H9 (cell line): ENCODE results near the gene PTPN21. TPM values are rescaled to one million over a fixed set of nuclear protein-coding genes. Genes with fewer than 3 reads are reported as not detected.

ENCODE experiments used
- DNase-seq: peaks from one replicate; pipeline ENCODE4 v3.0.0-alpha.2; 2017
- H2AFZ ChIP-seq: one replicate; pipeline ENCODE4 v1.6.1; 2013; ENCODE audit warnings: mild to moderate bottlenecking, low read length, control low read depth, moderate library complexity
- H2AK5ac ChIP-seq: 2 replicates; pipeline ENCODE4 v1.6.1; 2013; ENCODE audit warnings: low read length, control low read depth, mixed read lengths; ENCODE audit not compliant: insufficient read length
- H2BK120ac ChIP-seq: one replicate; pipeline ENCODE4 v1.6.1; 2013; ENCODE audit warnings: low read depth, mild to moderate bottlenecking, low read length, control low read depth, inconsistent platforms; ENCODE audit not compliant: poor library complexity, severe bottlenecking
- H2BK12ac ChIP-seq: 2 replicates; pipeline ENCODE4 v1.6.1; 2013; ENCODE audit warnings: low read length, control low read depth, mixed read lengths, low read depth; ENCODE audit not compliant: insufficient read length
- H2BK15ac ChIP-seq: 2 replicates; pipeline ENCODE4 v1.6.1; 2013; ENCODE audit warnings: low read depth, low read length, control low read depth
- H2BK20ac ChIP-seq: one replicate; pipeline ENCODE4 v1.6.1; 2013; ENCODE audit warnings: low read depth, mild to moderate bottlenecking, low read length, control low read depth, inconsistent platforms; ENCODE audit not compliant: poor library complexity, severe bottlenecking
- H2BK5ac ChIP-seq: 2 replicates; pipeline ENCODE4 v1.6.1; 2013; ENCODE audit warnings: low read length, control low read depth, mixed read lengths; ENCODE audit not compliant: insufficient read length
- H3K14ac ChIP-seq: 2 replicates; pipeline ENCODE4 v1.6.1; 2013; ENCODE audit warnings: low read length, control low read depth; ENCODE audit not compliant: insufficient read depth
- H3K18ac ChIP-seq: 2 replicates; pipeline ENCODE4 v1.6.1; 2013; ENCODE audit warnings: low read depth, mild to moderate bottlenecking, mixed read lengths, low read length, control low read depth; ENCODE audit not compliant: insufficient read length
- H3K23ac ChIP-seq: 2 replicates; pipeline ENCODE4 v1.6.1; 2013; ENCODE audit warnings: low read length, control low read depth, mixed read lengths, low read depth; ENCODE audit not compliant: insufficient read length
- H3K23me2 ChIP-seq: 2 replicates; pipeline ENCODE4 v1.6.1; 2013; ENCODE audit warnings: low read depth, mild to moderate bottlenecking, mixed read lengths, low read length, control low read depth; ENCODE audit not compliant: insufficient read length, poor library complexity, severe bottlenecking
- H3K27ac ChIP-seq: 2 replicates; pipeline ENCODE4 v1.5.1; 2013; ENCODE audit warnings: low read length, control low read depth, mixed read lengths, low read depth; ENCODE audit not compliant: insufficient read length
- H3K27me3 ChIP-seq: 2 replicates; pipeline ENCODE4 v1.6.1; 2013; ENCODE audit warnings: low read length, control low read depth, inconsistent platforms; ENCODE audit not compliant: insufficient read depth
- H3K4ac ChIP-seq: 2 replicates; pipeline ENCODE4 v1.6.1; 2013; ENCODE audit warnings: low read depth, mild to moderate bottlenecking, control low read depth, inconsistent platforms, low read length, moderate library complexity
- H3K4me1 ChIP-seq: 2 replicates; pipeline ENCODE4 v1.6.1; 2013; ENCODE audit warnings: low read length, control low read depth, inconsistent platforms; ENCODE audit not compliant: insufficient read depth
- H3K4me2 ChIP-seq: 2 replicates; pipeline ENCODE4 v1.6.1; 2013; ENCODE audit warnings: low read length, control low read depth, mixed read lengths; ENCODE audit not compliant: insufficient read length, insufficient read depth
- H3K56ac ChIP-seq: 2 replicates; pipeline ENCODE4 v1.6.1; 2013; ENCODE audit warnings: low read depth, mild to moderate bottlenecking, mixed read lengths, low read length, control low read depth; ENCODE audit not compliant: insufficient read length
- H3K79me1 ChIP-seq: 2 replicates; pipeline ENCODE4 v1.6.1; 2013; ENCODE audit warnings: low read depth, mild to moderate bottlenecking, moderate library complexity, low read length, control low read depth, inconsistent platforms; ENCODE audit not compliant: insufficient read depth, poor library complexity, severe bottlenecking
- H3K79me2 ChIP-seq: 2 replicates; pipeline ENCODE4 v1.6.1; 2013; ENCODE audit warnings: low read length, control low read depth, inconsistent platforms; ENCODE audit not compliant: insufficient read depth
- H3K9ac ChIP-seq: 2 replicates; pipeline ENCODE4 v1.6.1; 2013; ENCODE audit warnings: low read length, control low read depth, mixed read lengths; ENCODE audit not compliant: insufficient read length; ENCODE audit errors: extremely low read depth
- H3K9me3 ChIP-seq: one replicate; pipeline ENCODE4 v1.6.1; 2013; ENCODE audit warnings: low read depth, low read length, inconsistent platforms; ENCODE audit not compliant: control insufficient read depth
- H3T11ph ChIP-seq: one replicate; pipeline ENCODE4 v1.6.1; 2013; ENCODE audit warnings: mild to moderate bottlenecking, low read length, control low read depth, inconsistent platforms
- H4K20me1 ChIP-seq: one replicate; pipeline ENCODE4 v1.6.1; 2013; ENCODE audit not compliant: control insufficient read depth, insufficient read length, insufficient read depth
- H4K5ac ChIP-seq: 2 replicates; pipeline ENCODE4 v1.6.1; 2013; ENCODE audit warnings: low read depth, mild to moderate bottlenecking, mixed read lengths, low read length, control low read depth; ENCODE audit not compliant: insufficient read length
- H4K8ac ChIP-seq: replicated peaks from 2 replicates; pipeline ENCODE4 v1.6.1; 2013; ENCODE audit warnings: low read length, control low read depth, mixed read lengths, low read depth; ENCODE audit not compliant: insufficient read length
- H4K91ac ChIP-seq: 2 replicates; pipeline ENCODE4 v1.6.1; 2013; ENCODE audit warnings: low read depth, mild to moderate bottlenecking, moderate library complexity, mixed read lengths, low read length, control low read depth; ENCODE audit not compliant: insufficient read length
- H3K27ac Mint-ChIP-seq, 3 experiments: 2 replicates in 2 of 3; 3 replicates in 1 of 3; pipeline ENCODE4 v1.8.0; 2020 to 2021; ENCODE audit warnings: mixed read lengths in 3 of 3, mild to moderate bottlenecking in 1 of 3, moderate library complexity in 1 of 3
- H3K27me3 Mint-ChIP-seq: 2 replicates; pipeline ENCODE4 v1.8.0; 2021; ENCODE audit warnings: low read depth, mild to moderate bottlenecking, moderate library complexity, mixed read lengths
- H3K36me3 Mint-ChIP-seq, 3 experiments: 2 replicates in 2 of 3; 3 replicates in 1 of 3; pipeline ENCODE4 v1.8.0; 2020 to 2021; ENCODE audit warnings: low read depth in 3 of 3, mixed read lengths in 3 of 3; ENCODE audit not compliant: insufficient read depth in 1 of 3
- H3K4me1 Mint-ChIP-seq, 2 experiments: 2 replicates each; pipeline ENCODE4 v1.8.0; 2020; ENCODE audit warnings: mixed read lengths in 2 of 2
- H3K4me3 Mint-ChIP-seq, 2 experiments: 2 replicates in 1 of 2; 3 replicates in 1 of 2; pipeline ENCODE4 v1.8.0; 2020 to 2021; ENCODE audit warnings: mild to moderate bottlenecking in 2 of 2, mixed read lengths in 2 of 2, moderate library complexity in 1 of 2
- H3K9me3 Mint-ChIP-seq, 2 experiments: 2 replicates in 1 of 2; 3 replicates in 1 of 2; pipeline ENCODE4 v1.8.0; 2020; ENCODE audit warnings: mild to moderate bottlenecking in 2 of 2, mixed read lengths in 2 of 2, moderate library complexity in 1 of 2
- CTCF ChIP-seq: fragments of 200-600 bp; sonication (generic); conservative IDR thresholded peaks from 3 replicates; pipeline ENCODE4 v1.8.0; 2021; ENCODE audit warnings: antibody characterized with exemption, mild to moderate bottlenecking
- WGBS: extraction: QIAGEN DNeasy Blood & Tissue Kit; methylation state at CpG from one replicate; pipeline ENCODE4 v1.1.7; 2013; ENCODE audit warnings: missing lambda C conversion rate, low lambda C conversion rate, mixed read lengths; ENCODE audit not compliant: insufficient read length; ENCODE audit errors: extremely low coverage; 5-methylcytosine and 5-hydroxymethylcytosine counted together
- total RNA-seq: library from RNA; stranded (reverse); gene quantifications from 2 replicates; pipeline ENCODE4 v1.2.1, GENCODE V29; 2021

Gene PTPN21
- total RNA-seq, 1 experiment from 2014 or later: 14.3 TPM

- Histone ChIP-seq H3K4me2 (no peak overlapping the region), H2BK12ac (no peak overlapping the region), H3K4me1 (no peaks in the 10 kb centered on the region), H3K9me3 (no peaks in the 10 kb centered on the region), H2BK120ac (no peak overlapping the region), H3K9ac (no peak overlapping the region), H4K20me1 (no peaks in the 10 kb centered on the region), H4K5ac (no peak overlapping the region), H3K79me2 (no peaks in the 10 kb centered on the region), H3K23me2 (no peaks in the 10 kb centered on the region), H4K8ac (no peak overlapping the region), H2AFZ (no peak overlapping the region), H3K23ac (no peak overlapping the region), H3K27me3 (no peaks in the 10 kb centered on the region), H3T11ph (no peak overlapping the region), H2BK5ac (no peak overlapping the region), H3K27ac (no peak overlapping the region), H3K4ac (no peak overlapping the region), H3K79me1 (no peaks in the 10 kb centered on the region), H3K56ac (no peak overlapping the region), H4K91ac (no peak overlapping the region), H3K18ac (no peak overlapping the region), H2BK15ac (no peak overlapping the region), H2BK20ac (no peak overlapping the region), H2AK5ac (no peak overlapping the region), H3K14ac (no peak overlapping the region)
- no peak overlapping the region for H3K4me3 Mint-ChIP-seq
- H3K36me3 Mint-ChIP-seq: peaks cover 0 to 23% (median 22%) of the 10 kb centered on the region in 3 experiments; a peak in 5 of 7 replicates
- DNase-seq: no peak
- TF ChIP-seq CTCF: no peak
- no peaks in the 10 kb centered on the region for H3K27me3 Mint-ChIP-seq
- no peak overlapping the region for H3K27ac Mint-ChIP-seq
- no peaks in the 10 kb centered on the region for H3K4me1 Mint-ChIP-seq
- no peaks in the 10 kb centered on the region for H3K9me3 Mint-ChIP-seq
- WGBS: no CpG with 5 or more reads among the region's 2 CpGs
These were observed 50.9 kb downstream of the PTPN21 start for GRCh38 chr14:88503754-88504406.
